ENCODE results near the gene ABCA12. TPM values are rescaled to one million over a fixed set of nuclear protein-coding genes. Genes with fewer than 3 reads are reported as not detected.

The ABCA12 gene
- total RNA-seq, 4 donors from 2014 or later, result not detected

DNA sequence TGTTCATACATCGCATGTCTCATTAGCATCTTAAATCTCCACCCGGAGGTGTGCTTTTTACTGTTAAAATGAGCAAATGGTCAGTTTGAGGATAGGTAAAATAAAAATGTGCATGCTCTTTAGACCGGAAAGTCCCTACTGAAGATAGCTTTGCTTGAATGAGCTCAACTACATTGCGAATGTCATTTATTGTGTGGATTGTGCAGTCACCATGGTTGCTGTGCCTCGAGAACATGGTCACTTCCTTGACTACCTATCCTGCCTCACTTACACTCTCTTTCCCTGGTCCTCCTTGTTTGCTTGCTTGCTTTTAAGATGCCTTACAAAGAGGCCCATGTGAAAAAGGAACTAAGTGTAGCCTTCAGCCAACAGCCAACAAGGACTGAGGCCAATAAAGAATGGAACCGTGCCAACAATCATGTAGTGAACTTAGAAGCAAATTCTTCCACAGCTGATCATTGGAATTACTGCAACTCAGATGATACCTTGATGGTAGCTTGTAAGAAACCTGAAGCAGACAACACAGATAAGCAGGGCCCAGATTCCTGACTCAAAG, 256.7 kb downstream of the ABCA12 start:
- H3K9me3 ChIP-seq, result no peaks in the 10 kb centered on the region
- H3K27ac ChIP-seq, result no peak overlapping the region
- no peaks in the 10 kb centered on the region for H3K27me3 ChIP-seq
- H3K36me3 ChIP-seq, result no peaks in the 10 kb centered on the region
- TF ChIP-seq CTCF (IDR thresholded peaks at IDR 0.05) (no peak), POLR2A (IDR thresholded peaks at IDR 0.05) (no peak), EP300 (IDR thresholded peaks at IDR 0.05) (no peak)
- no peaks in the 10 kb centered on the region for H3K4me1 ChIP-seq
- DNase-seq (ENCODE audit: low spot score in 2 of 2), result no peak
- no peak overlapping the region for H3K4me3 ChIP-seq
- 94 to 95% methylated on average over 6 of the region's 6 CpGs for WGBS, 2 donors

Other genes starting within 250 kb of the ABCA12 start
- gene ATIC, start 173.4 kb upstream of the ABCA12 start, total RNA-seq, result 10 to 100 TPM; 31.6 to 64.5 (median 44.9) TPM

Measured in tibial nerve (tissue), 4 donors.